Transverse colon (tissue), 4 donors: Measurements from ENCODE around the gene PROK1. TPM values are rescaled to one million over a fixed set of nuclear protein-coding genes. Genes with fewer than 3 reads are reported as not detected.
A peak's percentile ranks its signal among the peaks of the same experiment; 100 is the strongest.

ENCODE experiments used
- DNase-seq: peaks from one replicate; pipeline ENCODE4 v3.0.0-alpha.2; 2019
- H3K27ac ChIP-seq, 4 donors: fragments of 200-600 bp; sonication (generic); 2 replicates each; pipeline ENCODE4 v1.5.1; 2016 to 2018; ENCODE audit warnings: inconsistent platforms in 4 of 4
- H3K27me3 ChIP-seq: fragments of 200-600 bp; sonication (generic); 2 replicates; pipeline ENCODE4 v1.5.1; 2017; ENCODE audit warnings: inconsistent platforms
- H3K36me3 ChIP-seq, 4 donors: fragments of 200-600 bp; sonication (generic); 2 replicates each; pipeline ENCODE4 v1.5.1; 2017 to 2019; ENCODE audit warnings: inconsistent platforms in 4 of 4
- H3K4me1 ChIP-seq, 4 donors: fragments of 200-600 bp; sonication (generic); 2 replicates each; pipeline ENCODE4 v1.5.1; 2017 to 2020; ENCODE audit warnings: inconsistent platforms in 4 of 4
- H3K4me3 ChIP-seq, 4 donors: fragments of 200-600 bp; sonication (generic); 1 replicate in 1 of 4; 2 replicates in 3 of 4; pipeline versions ENCODE4 v1.5.1 to v1.6.1; 2017 to 2019; ENCODE audit warnings: inconsistent platforms in 4 of 4
- H3K9me3 ChIP-seq, 2 donors: fragments of 200-600 bp; sonication (generic); 2 replicates each; pipeline ENCODE4 v1.5.1; 2017 to 2019; ENCODE audit warnings: inconsistent platforms in 2 of 2
- EP300 ChIP-seq: sonication (generic); formaldehyde crosslinking; IDR thresholded peaks from one replicate; pipeline ENCODE4 v1.6.1; 2017; ENCODE audit warnings: antibody characterized with exemption, low read depth
- POLR2A ChIP-seq: fragments of 450-650 bp; IDR thresholded peaks from one replicate; pipeline ENCODE4 v1.6.1; 2016; ENCODE audit warnings: antibody characterized with exemption, mild to moderate bottlenecking, moderate library complexity
- POLR2AphosphoS5 ChIP-seq, 3 donors: sonication (generic); formaldehyde crosslinking; IDR thresholded peaks; one replicate each; pipeline ENCODE4 v1.6.1; 2016; ENCODE audit warnings: antibody characterized with exemption in 3 of 3
- WGBS, 2 donors: methylation state at CpG; one replicate each; pipeline ENCODE4 v1.1.5; 2018; ENCODE audit warnings: low coverage in 1 of 2; 5-methylcytosine and 5-hydroxymethylcytosine counted together
- in situ Hi-C, 4 donors: fragments of 200-750 bp; cut with MboI; loops; one replicate each; pipeline versions ENCODE4 v1.15.0 to v1.15.1; 2017; ENCODE audit warnings: low sequenced_read_pairs in 3 of 4, low pct_ligation_motif_present in 1 of 4, low pct_unique_long_range_greater_than_20kb in 1 of 4
- intact Hi-C: fragments of 100-400 bp; cut with DNase I; formaldehyde crosslinking; loops from one replicate; pipeline ENCODE4 v1.15.1; 2023; ENCODE audit warnings: low total_unique reads
- total RNA-seq, 4 donors: library from RNA; depleted of rRNA; stranded (reverse); fragments of >200 nt; gene quantifications; one replicate each; pipeline ENCODE4 v1.1.0, GENCODE V29; 2016
- TF ChIP-seq, protein P1 (sequence below), 5 experiments: fragments of 200-600 bp in 3 of 5; fragments of 450-650 bp in 2 of 5; sonication (generic) in 3 of 5; IDR thresholded peaks; 1 replicate in 2 of 5; 2 replicates in 3 of 5; pipeline ENCODE4 v1.5.1; 2016 to 2017; ENCODE audit warnings: antibody characterized with exemption in 5 of 5, inconsistent platforms in 3 of 5, mild to moderate bottlenecking in 2 of 5, moderate library complexity in 1 of 5

Gene PROK1
- total RNA-seq, 4 donors from 2014 or later: not detected

DNA sequence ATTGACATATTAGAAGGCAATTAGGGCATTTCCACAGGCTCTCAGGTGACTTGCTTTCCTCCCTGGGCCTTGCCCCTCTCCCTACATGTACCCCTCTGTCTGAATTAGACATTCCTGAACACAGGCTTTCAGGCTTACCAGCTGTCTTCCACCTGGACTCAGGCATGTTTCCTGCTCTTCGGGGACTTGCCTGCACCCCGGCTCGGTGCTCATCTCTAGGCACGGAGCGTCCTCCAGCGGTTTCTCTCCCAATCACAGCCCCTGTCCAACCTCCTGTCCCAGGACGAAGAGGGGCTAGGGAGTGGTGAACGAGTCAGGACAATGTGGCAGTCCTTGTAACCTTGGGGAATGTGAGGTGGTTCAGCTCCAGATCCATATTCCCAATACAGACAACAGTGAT, 4.2 kb downstream of the PROK1 start:
- TF ChIP-seq, protein P1, sequence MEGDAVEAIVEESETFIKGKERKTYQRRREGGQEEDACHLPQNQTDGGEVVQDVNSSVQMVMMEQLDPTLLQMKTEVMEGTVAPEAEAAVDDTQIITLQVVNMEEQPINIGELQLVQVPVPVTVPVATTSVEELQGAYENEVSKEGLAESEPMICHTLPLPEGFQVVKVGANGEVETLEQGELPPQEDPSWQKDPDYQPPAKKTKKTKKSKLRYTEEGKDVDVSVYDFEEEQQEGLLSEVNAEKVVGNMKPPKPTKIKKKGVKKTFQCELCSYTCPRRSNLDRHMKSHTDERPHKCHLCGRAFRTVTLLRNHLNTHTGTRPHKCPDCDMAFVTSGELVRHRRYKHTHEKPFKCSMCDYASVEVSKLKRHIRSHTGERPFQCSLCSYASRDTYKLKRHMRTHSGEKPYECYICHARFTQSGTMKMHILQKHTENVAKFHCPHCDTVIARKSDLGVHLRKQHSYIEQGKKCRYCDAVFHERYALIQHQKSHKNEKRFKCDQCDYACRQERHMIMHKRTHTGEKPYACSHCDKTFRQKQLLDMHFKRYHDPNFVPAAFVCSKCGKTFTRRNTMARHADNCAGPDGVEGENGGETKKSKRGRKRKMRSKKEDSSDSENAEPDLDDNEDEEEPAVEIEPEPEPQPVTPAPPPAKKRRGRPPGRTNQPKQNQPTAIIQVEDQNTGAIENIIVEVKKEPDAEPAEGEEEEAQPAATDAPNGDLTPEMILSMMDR (IDR thresholded peaks at IDR 0.05): no peak
- no peak for TF ChIP-seq POLR2A
- no peak for TF ChIP-seq EP300
- TF ChIP-seq POLR2AphosphoS5 (IDR thresholded peaks at IDR 0.05): no peak
- DNase-seq: no peak
- Histone ChIP-seq H3K9me3 (no peaks in the 10 kb centered on the region), H3K27ac (no peak overlapping the region), H3K27me3 (peaks cover 20% of the 10 kb centered on the region), H3K4me3 (no peak overlapping the region), H3K36me3 (no peaks in the 10 kb centered on the region), H3K4me1 (no peaks in the 10 kb centered on the region)
- WGBS, 2 donors: 65 to 80% methylated on average over 3 to 8 of the region's 8 CpGs
- intact Hi-C loops: loop anchor here (10.0 kb wide), 1 partner anchor 140 kb away; no protein-coding TSS in a partner anchor
- in situ Hi-C loops: loop anchor here in 2 of 4 donors (10.0 to 25.0 kb wide), 2 partner anchors 143 to 250 kb away; no protein-coding TSS in a partner anchor

DNA sequence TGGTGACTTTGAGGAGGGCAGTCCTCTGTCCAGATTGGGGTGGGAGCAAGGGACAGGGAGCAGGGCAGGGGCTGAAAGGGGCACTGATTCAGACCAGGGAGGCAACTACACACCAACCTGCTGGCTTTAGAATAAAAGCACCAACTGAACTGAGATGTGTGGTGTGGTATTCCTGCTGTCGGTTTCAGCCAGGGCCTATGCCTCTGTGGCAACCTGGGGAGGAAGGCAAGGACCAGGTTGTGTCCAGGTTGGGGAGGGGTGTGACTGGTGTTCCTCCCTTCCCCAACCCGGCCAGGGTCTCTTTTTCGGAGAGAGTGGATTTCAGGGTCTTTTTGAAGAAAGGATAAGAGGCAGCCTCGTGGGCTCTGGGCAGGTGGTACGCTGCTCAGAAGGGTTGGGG, 6.3 kb downstream of the PROK1 start:
- no peaks in the 10 kb centered on the region for H3K9me3 ChIP-seq
- WGBS, 2 donors: 85% methylated on average over 5 of the region's 5 CpGs; no CpG with 5 or more reads in 1 of the 2 donors
- H3K27ac ChIP-seq: no peak overlapping the region
- in situ Hi-C loops (loop anchor here in 2 of 4 donors (10.0 to 25.0 kb wide), 2 partner anchors 145 to 252 kb away; no protein-coding TSS in a partner anchor), intact Hi-C loops (loop anchor here (10.0 kb wide), 1 partner anchor 142 kb away; no protein-coding TSS in a partner anchor)
- H3K4me1 ChIP-seq: no peaks in the 10 kb centered on the region
- no peaks in the 10 kb centered on the region for H3K36me3 ChIP-seq
- H3K27me3 ChIP-seq: peaks cover 7% of the 10 kb centered on the region
- TF ChIP-seq, protein P1 (IDR thresholded peaks at IDR 0.05): no peak
- TF ChIP-seq POLR2A (no peak), POLR2AphosphoS5 (IDR thresholded peaks at IDR 0.05) (no peak), EP300 (no peak)
- no peak overlapping the region for H3K4me3 ChIP-seq
- no peak for DNase-seq

DNA sequence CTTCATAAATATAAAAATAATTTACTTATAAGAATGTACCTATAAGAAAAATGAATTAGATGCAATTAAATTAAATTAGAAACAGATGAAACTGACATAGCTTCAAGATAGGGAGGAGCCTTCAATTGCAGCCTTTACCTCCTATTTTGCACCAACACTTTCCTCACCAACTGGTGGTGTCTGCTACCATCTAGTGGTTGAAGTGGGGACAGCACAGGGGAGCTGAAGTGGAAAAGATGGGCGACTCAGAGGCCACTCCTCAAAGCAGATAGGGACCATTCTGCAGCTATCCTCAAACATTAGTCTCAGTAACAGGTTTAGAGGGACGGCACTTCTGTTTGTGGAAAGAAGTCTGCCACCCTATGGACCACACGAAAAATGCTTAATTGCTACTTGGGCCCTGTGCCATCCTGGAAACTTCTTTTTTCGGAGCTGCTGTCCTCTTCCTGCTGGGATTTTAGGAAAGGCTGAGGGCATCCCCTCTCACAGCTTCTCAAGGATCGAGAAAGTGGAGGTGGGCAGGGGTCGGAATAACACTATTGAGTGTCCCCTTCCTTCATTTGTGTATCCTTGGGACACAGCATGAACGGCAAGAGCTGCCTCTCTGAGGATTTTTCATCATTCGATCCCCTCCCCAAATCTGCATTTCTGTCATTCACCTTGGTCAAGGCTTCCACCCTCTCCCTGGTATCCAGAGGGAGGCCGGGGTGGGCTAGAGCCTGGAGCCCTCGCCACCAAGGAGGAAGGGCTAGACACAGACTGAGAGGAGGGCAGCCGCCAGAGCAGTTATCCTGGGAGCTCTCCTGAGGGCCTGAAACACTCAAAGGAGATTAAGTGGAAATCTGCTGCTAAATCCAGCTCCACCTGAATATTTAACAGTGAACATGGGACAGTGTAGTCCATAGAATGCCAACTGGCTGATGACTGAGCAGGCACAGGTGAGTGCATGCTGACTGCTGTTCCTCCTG, 9.6 kb downstream of the PROK1 start:
- WGBS, 2 donors: 41 to 100% methylated on average over 1 to 11 of the region's 11 CpGs
- in situ Hi-C loops (loop anchor here in 3 of 4 donors (5.0 to 25.0 kb wide), 4 partner anchors 38 to 263 kb away; no protein-coding TSS in a partner anchor), intact Hi-C loops (loop anchor here (2.0 to 5.0 kb wide), 2 partner anchors 48 to 258 kb away; no protein-coding TSS in a partner anchor)
- Histone ChIP-seq H3K9me3 (no peaks in the 10 kb centered on the region), H3K4me3 (no peak overlapping the region), H3K27ac (no peak overlapping the region), H3K36me3 (no peaks in the 10 kb centered on the region), H3K27me3 (no peaks in the 10 kb centered on the region), H3K4me1 (no peaks in the 10 kb centered on the region)
- no peak for TF ChIP-seq POLR2A
- TF ChIP-seq, protein P1 (IDR thresholded peaks at IDR 0.05): peak; percentile 94 to 96 (median 95)
- peak; percentile 87 for DNase-seq

DNA sequence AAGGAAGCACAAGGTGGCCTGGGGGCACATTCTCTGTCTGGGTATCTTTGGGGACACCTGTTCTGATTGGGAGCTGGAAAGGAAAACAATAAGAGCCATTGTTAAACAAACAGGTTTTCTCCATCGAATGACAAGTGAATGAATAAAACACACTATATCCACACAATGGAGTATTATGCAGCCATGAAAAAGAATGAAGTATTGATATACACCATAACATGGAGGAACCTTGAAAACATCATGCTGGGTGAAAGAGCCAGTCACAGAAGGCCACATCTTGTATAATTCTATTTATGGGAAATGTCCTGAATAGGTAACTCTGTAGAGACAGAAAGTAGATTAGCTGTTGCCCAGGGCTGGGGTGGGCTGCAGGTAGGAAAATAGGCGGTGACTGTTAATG, 11.1 kb downstream of the PROK1 start:
- in situ Hi-C loops (loop anchor here in 3 of 4 donors (5.0 to 25.0 kb wide), 4 partner anchors 40 to 265 kb away; no protein-coding TSS in a partner anchor), intact Hi-C loops (loop anchor here (5.0 kb wide), 1 partner anchor 50 kb away; no protein-coding TSS in a partner anchor)
- 79 to 88% methylated on average over 2 of the region's 2 CpGs for WGBS, 2 donors
- no peak overlapping the region for H3K27ac ChIP-seq
- no peak for DNase-seq
- H3K4me1 ChIP-seq: no peaks in the 10 kb centered on the region
- TF ChIP-seq EP300 (no peak), POLR2AphosphoS5 (IDR thresholded peaks at IDR 0.05) (no peak), POLR2A (no peak)
- TF ChIP-seq, protein P1 (IDR thresholded peaks at IDR 0.05): no peak
- no peaks in the 10 kb centered on the region for H3K27me3 ChIP-seq
- H3K9me3 ChIP-seq: no peaks in the 10 kb centered on the region
- H3K4me3 ChIP-seq: no peak overlapping the region
- no peaks in the 10 kb centered on the region for H3K36me3 ChIP-seq
